GM18517 (cell line): ENCODE results near the gene EXOC8.

Source experiments
- ATAC-seq: cut with Tn5 transposase; IDR thresholded peaks from one replicate; pipeline ENCODE4 v1.9.1; 2021; ENCODE audit warnings: mild to moderate bottlenecking, moderate library complexity; ENCODE audit not compliant: unreplicated experiment

The EXOC8 gene

GRCh38 chr1:231317306-231318014, 20.2 kb downstream of the EXOC8 start:
- ATAC-seq, result no peak

GRCh38 chr1:231315887-231316286, 21.8 kb downstream of the EXOC8 start:
- no peak for ATAC-seq

DNA sequence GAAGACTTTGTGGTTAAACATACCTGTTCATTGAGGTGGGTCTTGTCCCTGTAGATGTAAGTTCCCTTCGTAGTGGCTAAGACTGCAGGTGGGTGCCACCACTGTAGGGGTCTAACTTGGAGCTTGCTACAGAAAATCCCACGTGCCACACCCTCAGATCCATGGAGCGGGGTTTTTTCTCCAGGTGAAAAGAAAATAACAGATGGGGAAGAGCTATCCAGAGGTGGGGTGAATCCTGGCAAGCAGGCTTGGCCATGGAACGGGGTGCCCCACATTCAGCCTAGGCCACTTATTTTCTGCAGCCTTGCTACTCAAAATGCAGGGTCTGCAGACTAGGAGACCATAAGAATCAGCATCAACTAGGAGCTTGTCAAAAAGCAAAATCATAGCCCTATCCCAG, 24.0 kb downstream of the EXOC8 start:
- no peak for ATAC-seq

- no peak for ATAC-seq
Observed at GRCh38 chr1:231312432-231312788, 25.2 kb downstream of the EXOC8 start.

DNA sequence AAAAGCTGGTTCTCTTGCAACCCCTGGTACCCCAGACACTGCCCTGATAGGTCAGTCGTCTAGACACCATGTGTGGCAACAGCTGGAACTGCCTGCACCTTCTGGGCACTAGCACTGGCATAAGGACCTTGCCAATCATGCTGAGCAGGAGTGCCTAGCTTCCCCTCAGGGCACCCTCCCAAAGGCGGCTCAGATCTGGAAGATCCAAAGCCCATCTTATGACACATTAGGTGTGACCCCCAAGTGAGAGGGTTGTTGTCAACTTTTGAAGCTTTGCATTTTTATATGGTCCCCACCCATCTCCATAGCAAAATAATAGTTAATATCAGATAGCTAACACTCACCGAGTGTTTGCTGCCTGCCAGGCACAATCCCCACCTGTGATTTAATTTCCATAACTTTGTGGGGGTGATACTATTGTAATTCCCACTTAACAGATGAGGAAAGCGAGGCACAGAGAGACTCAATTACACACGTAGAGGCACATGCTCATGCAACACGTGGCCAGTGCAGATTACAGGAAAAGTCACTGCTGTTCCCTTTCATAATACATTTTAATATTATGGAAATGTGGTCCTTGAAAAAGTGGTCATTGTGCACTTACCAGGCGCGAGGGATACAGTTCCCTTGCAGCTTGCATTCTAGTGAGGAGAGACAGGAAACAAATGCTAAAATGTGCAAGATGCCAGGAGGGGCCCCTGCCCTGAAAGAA, 25.8 kb downstream of the EXOC8 start:
- no peak for ATAC-seq

DNA sequence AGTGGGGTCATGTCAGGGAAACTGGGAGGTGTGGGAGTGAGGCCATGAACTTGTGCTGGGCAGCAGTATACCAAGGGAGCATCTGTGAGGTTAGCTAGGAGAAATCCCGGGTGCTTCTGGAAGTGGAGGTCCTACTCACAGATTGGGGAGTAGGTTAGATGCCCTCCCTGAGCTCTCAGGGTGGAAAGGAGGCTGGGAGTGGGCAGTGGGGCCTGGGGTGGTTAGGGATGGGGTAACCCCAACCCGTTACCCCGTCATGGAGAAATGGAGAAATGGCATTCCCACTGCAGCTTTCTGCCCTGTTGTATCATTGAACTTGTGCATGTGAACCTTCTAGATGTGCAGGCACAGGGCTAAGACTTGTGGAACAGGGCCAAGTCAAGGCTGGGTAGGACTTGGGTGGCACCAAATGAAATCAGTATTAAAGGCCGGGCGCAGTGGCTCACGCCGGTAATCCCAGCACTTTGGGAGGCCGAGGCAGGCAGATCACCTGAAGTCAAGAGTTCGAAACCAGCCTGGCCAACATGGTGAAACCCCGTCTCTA, 27.2 kb downstream of the EXOC8 start:
- ATAC-seq, result no peak

- no peak for ATAC-seq
Observed at GRCh38 chr1:231301990-231302389, 35.7 kb downstream of the EXOC8 start.

- ATAC-seq, result no peak
Observed at GRCh38 chr1:231295938-231296337, 41.7 kb downstream of the EXOC8 start.

DNA sequence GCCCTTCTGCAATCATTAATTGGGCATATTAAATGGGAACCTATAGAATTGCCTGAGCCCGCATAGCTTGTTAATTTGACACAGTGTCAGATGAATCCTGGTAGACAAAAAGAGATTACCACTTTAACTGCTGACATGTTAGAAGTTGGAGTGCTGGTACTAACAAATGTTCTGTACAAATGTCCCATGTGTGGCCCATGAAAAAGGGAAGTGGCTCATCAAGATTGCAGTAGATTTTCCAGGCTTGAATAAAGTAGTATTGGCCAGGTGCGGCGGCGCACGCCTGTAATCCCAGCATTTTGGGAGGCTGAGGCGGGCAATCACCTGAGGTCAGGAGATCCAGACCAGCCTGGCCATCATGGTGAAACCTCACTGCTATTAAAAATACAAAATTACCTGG, 51.0 kb downstream of the EXOC8 start:
- no peak for ATAC-seq

DNA sequence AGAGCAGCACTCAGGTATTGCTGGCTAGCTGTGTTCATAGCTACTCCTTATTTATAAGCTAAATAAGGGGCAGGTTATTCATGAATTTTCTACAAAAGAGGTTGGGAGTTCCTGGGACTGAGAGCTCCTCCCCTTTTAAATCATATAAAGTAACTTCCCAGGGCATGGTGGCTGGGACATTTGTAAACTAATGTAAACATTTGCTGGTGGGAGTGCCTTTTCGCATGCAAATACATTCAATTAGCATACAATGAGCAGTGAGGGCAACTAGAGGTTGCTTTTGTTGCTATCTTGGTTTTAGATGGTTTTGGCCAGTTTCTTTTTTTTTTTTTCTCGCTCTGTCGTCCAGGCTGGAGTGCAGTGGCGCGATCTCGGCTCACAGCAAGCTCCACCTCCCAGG, 53.2 kb downstream of the EXOC8 start:
- ATAC-seq, result no peak
